OCI-LY7 (cell line): ENCODE measurements around the gene KCMF1. TPM values are rescaled to one million over a fixed set of nuclear protein-coding genes. Genes with fewer than 3 reads are reported as not detected.

ENCODE experiments used
- BruUV-seq: library from RNA; stranded (reverse); fragments of 400-500 nt; replicated peaks from 2 replicates; lab custom pipeline; 2021; lab: Mats Ljungman, UMichigan
- CTCF ChIA-PET: fragments of 300-600 bp; sonication (Branson Sonifier 250); formaldehyde crosslinking; loops from one replicate; lab custom pipeline; 2022; ENCODE audit warnings: antibody characterized with exemption; ENCODE audit not compliant: unreplicated experiment; lab: Charles Lee
- POLR2A ChIA-PET: fragments of 300-600 bp; sonication (Branson Sonifier 250); formaldehyde crosslinking; loops from one replicate; lab custom pipeline; 2022; ENCODE audit warnings: antibody characterized with exemption; lab: Charles Lee
- DNase-seq: peaks from one replicate; pipeline ENCODE4 v3.0.0-alpha.2; 2015; ENCODE audit warnings: low spot score
- H2AFZ ChIP-seq: fragments of 200-600 bp; sonication (generic), shearing (Covaris generic); 2 replicates; pipeline ENCODE4 v1.6.1; 2014; ENCODE audit warnings: mild to moderate bottlenecking, antibody characterized with exemption, low read length, moderate library complexity
- H3K27ac ChIP-seq: fragments of 200-600 bp; sonication (generic); 2 replicates; pipeline ENCODE4 v1.5.1; 2014; ENCODE audit warnings: mixed run types, low read depth, mild to moderate bottlenecking, moderate library complexity, low read length, inconsistent platforms; ENCODE audit not compliant: poor library complexity, severe bottlenecking
- H3K36me3 ChIP-seq: fragments of 200-600 bp; sonication (generic); 2 replicates; pipeline ENCODE4 v1.6.1; 2014; ENCODE audit warnings: mild to moderate bottlenecking, antibody characterized with exemption, low read length, moderate library complexity, mixed read lengths; ENCODE audit not compliant: insufficient read depth
- H3K4me1 ChIP-seq: fragments of 200-600 bp; sonication (generic); 2 replicates; pipeline ENCODE4 v1.5.1; 2014; ENCODE audit warnings: mild to moderate bottlenecking, low read length; ENCODE audit not compliant: insufficient read depth, poor library complexity, severe bottlenecking
- H3K4me2 ChIP-seq: fragments of 200-600 bp; sonication (generic); 2 replicates; pipeline ENCODE4 v1.6.1; 2014; ENCODE audit warnings: mild to moderate bottlenecking, low read length
- H3K4me3 ChIP-seq: fragments of 200-600 bp; sonication (generic); 2 replicates; pipeline ENCODE4 v1.5.1; 2014; ENCODE audit warnings: mild to moderate bottlenecking, low read depth, low read length; ENCODE audit not compliant: poor library complexity, severe bottlenecking
- H3K79me2 ChIP-seq: fragments of 200-600 bp; sonication (generic); 2 replicates; pipeline ENCODE4 v1.6.1; 2016; ENCODE audit warnings: low read depth, mild to moderate bottlenecking, low read length, moderate library complexity, mixed read lengths; ENCODE audit not compliant: insufficient read depth
- H3K9me2 ChIP-seq: fragments of 200-600 bp; sonication (generic); 2 replicates; pipeline ENCODE4 v1.6.1; 2016; ENCODE audit warnings: mild to moderate bottlenecking, low read length, mixed read lengths; ENCODE audit not compliant: insufficient read depth
- H3K9me3 ChIP-seq: fragments of 200-600 bp; sonication (generic); 2 replicates; pipeline ENCODE4 v1.6.1; 2014; ENCODE audit warnings: mild to moderate bottlenecking, mixed run types, low read length, mixed read lengths
- H4K20me1 ChIP-seq: fragments of 200-600 bp; sonication (generic); 2 replicates; pipeline ENCODE4 v1.6.1; 2014; ENCODE audit warnings: mild to moderate bottlenecking, antibody characterized with exemption, low read length, moderate library complexity, mixed read lengths; ENCODE audit not compliant: insufficient read depth
- CTCF ChIP-seq: fragments of 200-600 bp; sonication (generic); conservative IDR thresholded peaks from 2 replicates; pipeline ENCODE4 v1.5.1; 2014; ENCODE audit warnings: mild to moderate bottlenecking, antibody characterized with exemption, low read length, moderate library complexity, mixed read lengths
- EZH2phosphoT487 ChIP-seq: fragments of 200-600 bp; sonication (generic); IDR thresholded peaks from 2 replicates; pipeline ENCODE4 v1.6.1; 2018; ENCODE audit warnings: low read depth, borderline replicate concordance, mild to moderate bottlenecking, mixed run types, antibody characterized with exemption, low read length, moderate library complexity, mixed read lengths
- intact Hi-C: fragments of 100-400 bp; cut with micrococcal nuclease; formaldehyde crosslinking; loops from one replicate; pipeline ENCODE4 v1.10.0; 2022; ENCODE audit not compliant: unreplicated experiment
- total RNA-seq, 2 experiments: library from RNA; depleted of rRNA in 1 of 2; stranded (reverse); fragments of >200 nt in 1 of 2; shearing (Covaris generic) in 1 of 2; gene quantifications; 2 replicates each; pipeline ENCODE4 v1.2.3, GENCODE V29; 2014 to 2022

The KCMF1 gene
- total RNA-seq, 2 experiments from 2014 or later, result 42.2 to 95.1 TPM

- DNase-seq, result no peak
- CTCF ChIA-PET, result interaction anchor here (1.0 kb wide), 1 partner anchor 32 kb away, joined by 3 read pairs; no protein-coding TSS in a partner anchor
- no peak overlapping the region for H3K4me3 ChIP-seq
- no peaks in the 10 kb centered on the region for H3K9me3 ChIP-seq
- no peak overlapping the region for H3K4me2 ChIP-seq
- POLR2A ChIA-PET, result interaction anchor here (0.6 to 0.8 kb wide), 3 partner anchors 13 to 51 kb away, joined by 4 to 5 read pairs (median 4); no protein-coding TSS in a partner anchor
- intact Hi-C loops, result no loop called here
- peaks cover 22% of the 10 kb centered on the region for H3K36me3 ChIP-seq
- no peak overlapping the region for H2AFZ ChIP-seq
- H4K20me1 ChIP-seq, result no peaks in the 10 kb centered on the region
- H3K9me2 ChIP-seq, result no peaks in the 10 kb centered on the region
- H3K27ac ChIP-seq, result no peak overlapping the region
- BruUV-seq, result no TSS peak
- TF ChIP-seq CTCF (no peak), EZH2phosphoT487 (no peak)
- H3K4me1 ChIP-seq, result no peaks in the 10 kb centered on the region
- no peaks in the 10 kb centered on the region for H3K79me2 ChIP-seq
Measured at GRCh38 chr2:84958135-84959059, 12.6 kb upstream of the KCMF1 start.

- Histone ChIP-seq H3K79me2 (no peaks in the 10 kb centered on the region), H4K20me1 (no peaks in the 10 kb centered on the region), H3K27ac (no peak overlapping the region), H3K4me2 (no peak overlapping the region), H3K9me2 (no peaks in the 10 kb centered on the region), H3K36me3 (peaks cover 29% of the 10 kb centered on the region), H3K4me3 (no peak overlapping the region), H3K9me3 (no peaks in the 10 kb centered on the region), H2AFZ (no peak overlapping the region), H3K4me1 (no peaks in the 10 kb centered on the region)
- CTCF ChIA-PET, result no interaction called here
- intact Hi-C loops, result no loop called here
- no TSS peak for BruUV-seq
- DNase-seq, result no peak
- TF ChIP-seq EZH2phosphoT487, result no peak
- no peak for TF ChIP-seq CTCF
- POLR2A ChIA-PET, result interaction anchor here (0.7 kb wide), 1 partner anchor 43 kb away, joined by 4 read pairs; no protein-coding TSS in a partner anchor
Measured at GRCh38 chr2:84959095-84959565, 11.8 kb upstream of the KCMF1 start.
